ENCODE measurements around the gene FZR1.
"Not testable (repeated sequence)": the region's sequence is repeated elsewhere in the genome, so short reads cannot be mapped to it uniquely, and the experiment has no call there.

Gene FZR1

GRCh38 chr19:3497757-3498520 is 8.2 kb upstream of the FZR1 start:
- no peak for DNase-seq

- no peak for DNase-seq
Measured at GRCh38 chr19:3499738-3500428, 6.2 kb upstream of the FZR1 start.

GRCh38 chr19:3500429-3501101 is 5.5 kb upstream of the FZR1 start, which contains the start of gene DOHH:
DOHH (minus strand) TSS chr19:3500674; CDS start chr19:3496814, 3,860 bp downstream.
- peak; percentile 98 for DNase-seq

GRCh38 chr19:3501780-3502179 is 4.3 kb upstream of the FZR1 start:
- DNase-seq = no peak

GRCh38 chr19:3503036-3503572 is 3.0 kb upstream of the FZR1 start:
- DNase-seq = no peak

- DNase-seq = no peak
Measured at GRCh38 chr19:3504735-3505134, 1.4 kb upstream of the FZR1 start.

- peak; percentile 66 for DNase-seq
Measured at GRCh38 chr19:3506384-3507340, 551 bp downstream of the FZR1 start.

- peak; percentile 53 for DNase-seq
Measured at GRCh38 chr19:3507371-3508120, 1.4 kb downstream of the FZR1 start.

- not testable (repeated sequence) for DNase-seq
Measured at GRCh38 chr19:3508121-3508661, 2.1 kb downstream of the FZR1 start.

GRCh38 chr19:3508771-3509535 is 2.8 kb downstream of the FZR1 start:
- DNase-seq = no peak

- DNase-seq = no peak
Measured at GRCh38 chr19:3509566-3509989, 3.5 kb downstream of the FZR1 start.

- DNase-seq = no peak
Measured at GRCh38 chr19:3510727-3511126, 4.6 kb downstream of the FZR1 start.

GRCh38 chr19:3511506-3512251 is 5.6 kb downstream of the FZR1 start:
- no peak for DNase-seq

- no peak for DNase-seq
Measured at GRCh38 chr19:3512562-3513228, 6.6 kb downstream of the FZR1 start.

GRCh38 chr19:3513229-3514140 is 7.4 kb downstream of the FZR1 start:
- DNase-seq = no peak

- DNase-seq = no peak
Measured at GRCh38 chr19:3514930-3515329, 8.8 kb downstream of the FZR1 start.

GRCh38 chr19:3515891-3516422 is 9.8 kb downstream of the FZR1 start:
- DNase-seq = no peak

Data from right forelimb (tissue), 1 donor.